Thoracic aorta (tissue), 2 donors: Measurements from ENCODE around the gene MAP3K3. TPM values are rescaled to one million over a fixed set of nuclear protein-coding genes. Genes with fewer than 3 reads are reported as not detected.
A peak's percentile ranks its signal among the peaks of the same experiment; 100 is the strongest.

ENCODE experiments used
- ATAC-seq: fragments of 150-250 bp; one replicate; pipeline ENCODE4 v1.8.0; 2017; ENCODE audit warnings: low read depth; ENCODE audit not compliant: insufficient number of reproducible peaks, low FRiP score
- DNase-seq: peaks from one replicate; pipeline ENCODE4 v3.0.0-alpha.2; 2020; ENCODE audit warnings: low spot score
- H3K27ac ChIP-seq, 2 donors: fragments of 200-600 bp; sonication (generic); 1 replicate in 1 of 2; 2 replicates in 1 of 2; pipeline ENCODE4 v1.5.1; 2016; ENCODE audit warnings: mild to moderate bottlenecking in 2 of 2, moderate library complexity in 2 of 2
- H3K27me3 ChIP-seq: fragments of 200-600 bp; sonication (generic); replicated peaks from 2 replicates; pipeline ENCODE4 v1.6.0; 2016; ENCODE audit warnings: mild to moderate bottlenecking; ENCODE audit not compliant: insufficient read depth
- H3K36me3 ChIP-seq: fragments of 200-600 bp; sonication (generic); one replicate; pipeline ENCODE4 v1.5.1; 2016
- H3K4me1 ChIP-seq, 2 donors: fragments of 200-600 bp; sonication (generic); 1 replicate in 1 of 2; 2 replicates in 1 of 2; pipeline versions ENCODE4 v1.5.1 to v1.6.0; 2016; ENCODE audit warnings: low read depth in 2 of 2, mild to moderate bottlenecking in 1 of 2; ENCODE audit not compliant: control insufficient read depth in 1 of 2
- H3K4me3 ChIP-seq: fragments of 200-600 bp; sonication (generic); 2 replicates; pipeline ENCODE4 v1.5.1; 2016; ENCODE audit warnings: mild to moderate bottlenecking
- H3K9me3 ChIP-seq: fragments of 200-600 bp; sonication (generic); 2 replicates; pipeline ENCODE4 v1.5.1; 2016
- total RNA-seq, 2 donors: library from RNA; depleted of rRNA; stranded (reverse); fragments of >200 nt; gene quantifications; one replicate each; pipeline versions ENCODE4 v1.1.0 to v1.2.3, GENCODE V29; 2016
- TF ChIP-seq, protein P1 (sequence below): fragments of 200-600 bp; sonication (generic); IDR thresholded peaks from one replicate; pipeline ENCODE4 v1.5.1; 2019; ENCODE audit warnings: antibody characterized with exemption

Gene MAP3K3
- total RNA-seq, 2 donors from 2014 or later: 85.3 to 102 TPM

DNA sequence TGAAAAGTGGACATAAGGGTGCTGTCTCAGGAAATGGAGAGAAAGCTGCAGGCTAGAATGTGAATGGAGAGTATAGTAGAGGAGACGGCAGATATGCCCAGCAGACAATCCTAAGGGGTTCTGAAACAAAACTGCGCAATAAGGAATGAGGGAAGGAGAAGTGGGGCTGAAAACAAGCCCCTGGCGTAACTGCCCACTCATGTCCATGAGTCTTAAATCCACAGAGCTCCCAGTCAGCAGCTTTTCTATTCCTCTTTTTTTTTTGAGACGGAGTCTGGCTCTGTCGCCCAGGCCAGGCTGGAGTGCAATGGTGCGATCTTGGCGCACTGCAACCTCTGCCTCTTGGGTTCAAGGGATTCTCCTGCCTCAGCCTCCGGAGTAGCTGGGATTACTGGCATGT is 113.5 kb downstream of the MAP3K3 start:
- Histone ChIP-seq H3K27me3 (no peaks in the 10 kb centered on the region), H3K4me3 (no peak overlapping the region), H3K27ac (no peak overlapping the region), H3K4me1 (peaks cover 6 to 7% of the 10 kb centered on the region in 2 donors), H3K36me3 (no peaks in the 10 kb centered on the region), H3K9me3 (no peaks in the 10 kb centered on the region)
- no peak for DNase-seq
- TF ChIP-seq, protein P1, sequence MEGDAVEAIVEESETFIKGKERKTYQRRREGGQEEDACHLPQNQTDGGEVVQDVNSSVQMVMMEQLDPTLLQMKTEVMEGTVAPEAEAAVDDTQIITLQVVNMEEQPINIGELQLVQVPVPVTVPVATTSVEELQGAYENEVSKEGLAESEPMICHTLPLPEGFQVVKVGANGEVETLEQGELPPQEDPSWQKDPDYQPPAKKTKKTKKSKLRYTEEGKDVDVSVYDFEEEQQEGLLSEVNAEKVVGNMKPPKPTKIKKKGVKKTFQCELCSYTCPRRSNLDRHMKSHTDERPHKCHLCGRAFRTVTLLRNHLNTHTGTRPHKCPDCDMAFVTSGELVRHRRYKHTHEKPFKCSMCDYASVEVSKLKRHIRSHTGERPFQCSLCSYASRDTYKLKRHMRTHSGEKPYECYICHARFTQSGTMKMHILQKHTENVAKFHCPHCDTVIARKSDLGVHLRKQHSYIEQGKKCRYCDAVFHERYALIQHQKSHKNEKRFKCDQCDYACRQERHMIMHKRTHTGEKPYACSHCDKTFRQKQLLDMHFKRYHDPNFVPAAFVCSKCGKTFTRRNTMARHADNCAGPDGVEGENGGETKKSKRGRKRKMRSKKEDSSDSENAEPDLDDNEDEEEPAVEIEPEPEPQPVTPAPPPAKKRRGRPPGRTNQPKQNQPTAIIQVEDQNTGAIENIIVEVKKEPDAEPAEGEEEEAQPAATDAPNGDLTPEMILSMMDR: no peak
- ATAC-seq: no peak

DNA sequence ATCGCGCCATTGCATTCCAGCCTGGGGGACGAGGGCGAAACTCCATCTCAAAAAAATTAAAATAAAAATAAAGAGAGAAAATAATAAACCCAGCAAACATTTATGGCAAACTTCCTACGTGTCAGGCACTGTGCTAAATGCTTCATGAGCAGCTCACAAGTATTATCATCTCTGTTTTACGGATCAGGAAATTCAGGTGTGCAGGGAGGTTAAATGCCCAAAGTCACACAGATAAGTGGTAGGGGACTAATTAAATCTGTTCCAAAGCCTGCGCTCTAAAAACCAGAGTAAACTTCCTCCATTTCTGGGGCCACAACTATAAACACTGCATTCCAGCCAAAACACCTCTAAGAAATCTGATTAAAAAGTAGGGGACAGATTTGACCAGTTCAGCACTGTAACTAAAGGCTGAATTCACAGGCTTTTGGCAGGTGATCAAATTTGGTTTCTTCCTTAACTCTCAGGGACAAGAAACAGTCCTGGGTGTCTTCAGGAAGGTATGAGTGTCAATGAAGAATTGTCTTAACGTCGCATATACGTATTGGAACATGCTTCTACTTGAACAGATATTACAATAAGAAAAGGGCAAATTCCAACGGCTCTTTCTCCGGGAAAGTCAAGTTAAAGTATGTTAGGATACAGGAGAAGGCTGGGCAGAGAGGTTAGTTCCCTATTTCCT is 118.4 kb downstream of the MAP3K3 start:
- Histone ChIP-seq H3K9me3 (no peaks in the 10 kb centered on the region), H3K4me1 (peaks cover 8% of the 10 kb centered on the region in 2 donors), H3K27ac (peak overlapping the region; percentile 80 to 91), H3K4me3 (peak overlapping the region; percentile 91), H3K36me3 (no peaks in the 10 kb centered on the region), H3K27me3 (no peaks in the 10 kb centered on the region)
- no peak for DNase-seq
- ATAC-seq: no peak
- TF ChIP-seq, protein P1: no peak

- no peaks in the 10 kb centered on the region for H3K9me3 ChIP-seq
- H3K27ac ChIP-seq: peak overlapping the region; percentile 80 to 91
- ATAC-seq (peak; percentile 26), DNase-seq (no peak)
- H3K4me1 ChIP-seq: peaks cover 8% of the 10 kb centered on the region in 2 donors
- no peaks in the 10 kb centered on the region for H3K27me3 ChIP-seq
- H3K36me3 ChIP-seq: no peaks in the 10 kb centered on the region
- H3K4me3 ChIP-seq: peak overlapping the region; percentile 91
- TF ChIP-seq, protein P1: no peak
Measured at GRCh38 chr17:63741143-63741407, 118.9 kb downstream of the MAP3K3 start.

DNA sequence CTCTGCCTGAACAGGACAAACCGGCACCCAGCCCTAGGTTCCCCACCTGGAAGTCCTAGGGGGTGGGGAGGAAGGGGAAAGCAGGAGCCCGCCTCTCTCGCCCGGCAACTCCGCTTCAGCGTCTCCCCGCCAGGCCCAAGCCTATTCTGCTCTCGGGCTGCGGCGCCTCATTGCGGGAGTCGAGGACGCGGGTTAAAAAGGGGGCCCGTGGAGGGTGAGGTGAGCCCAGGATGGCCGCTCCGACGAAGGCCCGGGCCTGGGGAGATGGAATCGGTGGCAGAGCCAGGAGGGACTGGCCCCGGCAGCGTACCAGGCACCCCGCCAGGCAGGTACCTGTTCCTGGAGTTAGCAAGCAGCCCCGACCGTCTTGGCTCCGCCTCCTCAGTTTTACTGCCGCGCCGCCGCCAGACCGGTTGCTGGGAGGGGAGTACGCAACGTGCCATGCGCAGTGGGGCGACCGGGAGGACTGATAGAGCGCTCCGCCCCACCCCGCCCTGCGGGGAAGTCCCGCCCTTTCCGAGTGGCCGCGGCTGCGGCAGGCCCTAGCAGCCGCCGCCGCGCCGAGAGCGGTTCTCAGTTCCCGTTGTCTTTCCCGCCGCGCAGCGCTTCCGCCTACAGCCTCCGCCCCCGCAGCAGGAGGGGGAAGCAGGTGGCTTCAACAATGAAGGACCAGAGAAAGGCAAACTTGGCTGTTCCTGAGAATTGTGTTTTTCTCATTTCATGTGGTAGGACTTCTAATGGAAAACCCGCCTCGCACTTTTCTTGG is 119.4 kb downstream of the MAP3K3 start, which contains the start of gene STRADA:
STRADA (minus strand) TSS at position 392 of the 766 bp plus-strand sequence. CDS start 13,430 bp downstream, outside the sequence.
- no peaks in the 10 kb centered on the region for H3K27me3 ChIP-seq
- TF ChIP-seq, protein P1: no peak
- peak within 1 kb of the TSS; percentile 80 to 91 for H3K27ac ChIP-seq
- no peaks in the 10 kb centered on the region for H3K9me3 ChIP-seq
- peaks cover 8% of the 10 kb centered on the region in 2 donors for H3K4me1 ChIP-seq
- DNase-seq: peak; percentile 94
- no peaks in the 10 kb centered on the region for H3K36me3 ChIP-seq
- peak; percentile 94 for ATAC-seq
- H3K4me3 ChIP-seq: peak within 1 kb of the TSS; percentile 91

Other genes with a start within 250 kb of the MAP3K3 start
- gene CYB561, start 176.1 kb upstream of the MAP3K3 start, total RNA-seq: 10 to 100 TPM; 19.0 to 23.7 TPM
- gene ACE, start 145.4 kb upstream of the MAP3K3 start, total RNA-seq: 10 to 100 TPM in 1 of 2 donors, 1 to 10 TPM in 1; 5.4 to 16.5 TPM
- not detected for gene KCNH6, start 99.1 kb upstream of the MAP3K3 start, total RNA-seq
- 10 to 100 TPM; 29.2 to 29.5 TPM for gene DCAF7, start 71.9 kb upstream of the MAP3K3 start, total RNA-seq
- gene TACO1, start 21.5 kb upstream of the MAP3K3 start, total RNA-seq: 10 to 100 TPM; 11.1 to 11.4 TPM
- 10 to 100 TPM; 26.2 to 29.6 TPM for gene LIMD2, start 77.7 kb downstream of the MAP3K3 start, total RNA-seq
- gene STRADA, start 119.4 kb downstream of the MAP3K3 start, total RNA-seq: 10 to 100 TPM; 40.9 to 62.2 TPM
- 100 to 1,000 TPM in 1 of 2 donors, 10 to 100 TPM in 1; 40.2 to 101 TPM for gene CCDC47, start 151.2 kb downstream of the MAP3K3 start, total RNA-seq
- 100 to 1,000 TPM in 1 of 2 donors, 10 to 100 TPM in 1; 92.9 to 157 TPM for gene DDX42, start 151.8 kb downstream of the MAP3K3 start, total RNA-seq
- gene PSMC5, start 205.0 kb downstream of the MAP3K3 start, total RNA-seq: 10 to 100 TPM; 58.5 to 76.1 TPM
- 10 to 100 TPM; 38.2 to 52.9 TPM for gene FTSJ3, start 205.2 kb downstream of the MAP3K3 start, total RNA-seq
- gene SMARCD2, start 220.3 kb downstream of the MAP3K3 start, total RNA-seq: 100 to 1,000 TPM in 1 of 2 donors, 10 to 100 TPM in 1; 81.8 to 136 TPM